Upper lobe of left lung (tissue), 6 donors: ENCODE measurements around the gene STIL. TPM values are rescaled to one million over a fixed set of nuclear protein-coding genes. Genes with fewer than 3 reads are reported as not detected.
A peak's percentile ranks its signal among the peaks of the same experiment; 100 is the strongest.

Source experiments
- ATAC-seq, 2 donors: fragments of 200-7000 bp; cut with Tn5 transposase; one replicate each; pipeline ENCODE4 v1.9.1; 2022; ENCODE audit warnings: mild to moderate bottlenecking in 2 of 2, moderate library complexity in 2 of 2; ENCODE audit not compliant: low FRiP score in 2 of 2
- DNase-seq, 2 donors: peaks; one replicate each; pipeline ENCODE4 v3.0.0-alpha.2; 2019 to 2020
- H3K27ac ChIP-seq, 4 donors: fragments of 200-600 bp; sonication (generic); one replicate each; pipeline ENCODE4 v1.5.1; 2016 to 2019
- H3K27me3 ChIP-seq, 4 donors: fragments of 200-600 bp; sonication (generic); one replicate each; pipeline ENCODE4 v1.5.1; 2017 to 2019
- H3K36me3 ChIP-seq, 4 donors: fragments of 200-600 bp; sonication (generic); one replicate each; pipeline ENCODE4 v1.5.1; 2016 to 2019
- H3K4me1 ChIP-seq, 4 donors: fragments of 200-600 bp; sonication (generic); one replicate each; pipeline ENCODE4 v1.5.1; 2018 to 2019
- H3K4me3 ChIP-seq, 4 donors: fragments of 200-600 bp; sonication (generic); one replicate each; pipeline ENCODE4 v1.5.1; 2017 to 2019; ENCODE audit warnings: mild to moderate bottlenecking in 2 of 4, moderate library complexity in 1 of 4
- H3K9me3 ChIP-seq, 4 donors: fragments of 200-600 bp; sonication (generic); one replicate each; pipeline ENCODE4 v1.5.1; 2018 to 2019
- CTCF ChIP-seq, 6 experiments: fragments of 450-650 bp in 4 of 6; fragments of 200-600 bp in 2 of 6; sonication (generic) in 2 of 6; IDR thresholded peaks; one replicate each; pipeline ENCODE4 v1.5.1; 2016 to 2019; ENCODE audit warnings: antibody characterized with exemption in 6 of 6
- EP300 ChIP-seq, 4 donors: sonication (generic); formaldehyde crosslinking; IDR thresholded peaks; one replicate each; pipeline ENCODE4 v1.5.1; 2017; ENCODE audit warnings: antibody characterized with exemption in 4 of 4, control low read depth in 2 of 4
- POLR2A ChIP-seq, 4 donors: fragments of 450-650 bp; IDR thresholded peaks; one replicate each; pipeline ENCODE4 v1.5.1; 2016 to 2017; ENCODE audit warnings: antibody characterized with exemption in 4 of 4, mild to moderate bottlenecking in 2 of 4
- POLR2AphosphoS5 ChIP-seq, 2 donors: sonication (generic); formaldehyde crosslinking; IDR thresholded peaks; one replicate each; pipeline ENCODE4 v1.5.1; 2017; ENCODE audit warnings: antibody characterized with exemption in 2 of 2
- WGBS, 2 donors: methylation state at CpG; one replicate each; pipeline ENCODE4 v1.1.5; 2017 to 2018; 5-methylcytosine and 5-hydroxymethylcytosine counted together
- total RNA-seq, 6 donors: library from RNA; depleted of rRNA in 4 of 6; stranded (reverse); fragments of >200 nt in 4 of 6; gene quantifications; one replicate each; pipeline versions ENCODE4 v1.1.0 to v1.2.1, GENCODE V29; 2016 to 2021
- donor health status: DM: no; HTN: no; CAD: no; lungs with moderate emphysema.
- donor health status: DM: no; HTN: yes; CAD: no; lungs with severe emphysema.

Gene STIL
- total RNA-seq, 6 donors from 2014 or later = 1.1 to 7.0 (median 2.9) TPM

- peaks cover 0 to 19% (median 0%) of the 10 kb centered on the region in 4 donors for H3K36me3 ChIP-seq
- no peak for TF ChIP-seq POLR2A (IDR thresholded peaks at IDR 0.05)
- peak in 1 of 6 experiments; percentile 19 for TF ChIP-seq CTCF (IDR thresholded peaks at IDR 0.05)
- no peak for TF ChIP-seq POLR2AphosphoS5 (IDR thresholded peaks at IDR 0.05)
- TF ChIP-seq EP300 (IDR thresholded peaks at IDR 0.05) = no peak
- peak overlapping the region; percentile 52 to 91 (median 72) for H3K27ac ChIP-seq
- no peaks in the 10 kb centered on the region for H3K9me3 ChIP-seq
- H3K27me3 ChIP-seq = peaks cover 0 to 45% (median 28%) of the 10 kb centered on the region in 4 donors
- H3K4me1 ChIP-seq = peaks cover 21 to 43% (median 23%) of the 10 kb centered on the region in 4 donors
- ATAC-seq (peak in 1 of 2 donors; percentile 32), DNase-seq (peak in 1 of 2 donors; percentile 89)
- H3K4me3 ChIP-seq = peak overlapping the region in 3 of 4 donors; percentile 34 to 46 (median 44)
- 2% methylated on average over 11 to 23 of the region's 79 CpGs for WGBS, 2 donors
Observed at GRCh38 chr1:47225430-47226100, 88.4 kb downstream of the STIL start.

DNA sequence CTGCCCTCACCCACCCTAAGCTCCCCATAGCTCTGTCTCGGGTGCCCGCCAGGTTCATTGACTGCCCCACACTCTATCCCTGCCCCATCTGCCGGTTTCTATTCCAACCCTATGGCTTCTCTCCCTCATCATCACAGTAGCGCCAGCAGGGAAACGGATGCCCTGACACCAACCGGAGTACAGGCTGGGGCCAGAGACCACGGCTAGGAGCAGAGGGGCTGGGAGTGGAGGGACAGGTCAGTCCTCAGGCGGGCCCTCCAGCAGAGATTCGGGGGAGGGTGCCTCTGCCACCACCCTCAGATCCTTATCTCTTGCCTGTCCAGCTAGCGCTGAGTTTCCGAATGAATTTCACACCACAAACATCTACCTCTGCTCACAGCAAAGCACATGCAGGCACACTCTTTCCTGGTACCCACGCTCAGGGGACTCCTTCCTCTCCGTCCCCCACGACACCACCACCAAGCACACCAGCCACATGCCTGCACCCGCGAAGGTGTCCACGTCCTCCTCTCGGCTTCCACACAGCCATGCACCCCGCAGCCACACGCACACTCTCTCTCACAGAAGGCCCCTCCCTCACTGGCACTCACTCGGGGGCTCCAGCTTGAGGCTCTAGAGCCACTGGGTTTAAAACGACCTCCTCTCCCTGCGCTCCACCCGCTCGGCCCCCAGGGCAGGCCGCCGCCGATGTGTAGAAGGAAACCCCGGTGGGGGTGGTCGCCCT is 89.1 kb downstream of the STIL start:
- Histone ChIP-seq H3K4me3 (peak overlapping the region in 3 of 4 donors; percentile 34 to 46 (median 44)), H3K36me3 (peaks cover 0 to 24% (median 0%) of the 10 kb centered on the region in 4 donors), H3K9me3 (no peaks in the 10 kb centered on the region), H3K4me1 (peaks cover 20 to 38% (median 23%) of the 10 kb centered on the region in 4 donors), H3K27ac (peak overlapping the region; percentile 35 to 91 (median 68)), H3K27me3 (peaks cover 0 to 39% (median 25%) of the 10 kb centered on the region in 4 donors)
- TF ChIP-seq EP300 (IDR thresholded peaks at IDR 0.05) = no peak
- no peak for TF ChIP-seq POLR2AphosphoS5 (IDR thresholded peaks at IDR 0.05)
- TF ChIP-seq CTCF (IDR thresholded peaks at IDR 0.05) = no peak
- TF ChIP-seq POLR2A (IDR thresholded peaks at IDR 0.05) = no peak
- 6 to 20% methylated on average over 9 to 28 of the region's 30 CpGs for WGBS, 2 donors
- ATAC-seq (no peak), DNase-seq (no peak)

- peaks cover 0 to 32% (median 21%) of the 10 kb centered on the region in 4 donors for H3K27me3 ChIP-seq
- 50 to 67% methylated on average over 5 to 9 of the region's 9 CpGs for WGBS, 2 donors
Observed at GRCh38 chr1:47223921-47224675, 89.8 kb downstream of the STIL start.

More at GRCh38 chr1:47223921-47224675, 89.8 kb downstream of the STIL start:
- no peak for DNase-seq
- no peak for ATAC-seq
- peak overlapping the region in 1 of 4 donors; percentile 44 for H3K4me3 ChIP-seq
- peaks cover 16 to 31% (median 23%) of the 10 kb centered on the region in 4 donors for H3K4me1 ChIP-seq
- no peaks in the 10 kb centered on the region for H3K9me3 ChIP-seq
- TF ChIP-seq POLR2AphosphoS5 (IDR thresholded peaks at IDR 0.05) = no peak
- TF ChIP-seq POLR2A (IDR thresholded peaks at IDR 0.05) = no peak
- TF ChIP-seq CTCF (IDR thresholded peaks at IDR 0.05) = no peak
- no peak for TF ChIP-seq EP300 (IDR thresholded peaks at IDR 0.05)
- H3K27ac ChIP-seq = peak overlapping the region in 3 of 4 donors; percentile 35 to 91 (median 84)
- H3K36me3 ChIP-seq = peaks cover 0 to 30% (median 0%) of the 10 kb centered on the region in 4 donors
